HG02759 (cell line): ENCODE results near the gene PRKD1.

Experiments used
- ATAC-seq: cut with Tn5 transposase; IDR thresholded peaks from one replicate; pipeline ENCODE4 v1.9.1; 2021; ENCODE audit warnings: mild to moderate bottlenecking, moderate library complexity; ENCODE audit not compliant: unreplicated experiment

PRKD1 gene

GRCh38 chr14:29687071-29687765 lies 240.4 kb downstream of the PRKD1 start:
- no peak for ATAC-seq

- no peak for ATAC-seq
Measured at GRCh38 chr14:29684926-29685325, 242.7 kb downstream of the PRKD1 start.

GRCh38 chr14:29682789-29683188 lies 244.9 kb downstream of the PRKD1 start:
- no peak for ATAC-seq

- ATAC-seq, result no peak
Measured at GRCh38 chr14:29681316-29681715, 246.3 kb downstream of the PRKD1 start.

- ATAC-seq, result no peak
Measured at GRCh38 chr14:29674566-29675285, 252.9 kb downstream of the PRKD1 start.

- ATAC-seq, result no peak
Measured at GRCh38 chr14:29672831-29673230, 254.8 kb downstream of the PRKD1 start.

DNA sequence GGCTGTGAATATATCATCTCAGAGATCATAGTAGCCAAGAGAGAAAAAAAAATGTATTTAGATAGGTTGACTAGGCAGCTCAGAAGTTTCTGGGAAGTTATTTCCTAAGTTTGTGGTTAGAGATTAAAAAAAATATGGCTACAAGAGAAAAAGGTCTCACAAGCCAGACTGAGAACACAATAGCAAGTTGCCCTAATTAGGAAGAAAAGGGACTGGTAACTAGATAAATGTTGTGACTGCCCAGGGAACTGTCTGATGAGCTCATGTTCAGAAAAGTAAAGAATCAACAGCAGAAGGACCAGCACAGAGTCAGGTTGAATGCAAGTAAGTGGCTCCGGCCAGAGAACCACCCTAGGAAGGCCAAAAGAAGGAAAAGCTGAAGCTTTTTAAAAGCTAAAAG lies 256.6 kb downstream of the PRKD1 start:
- ATAC-seq, result no peak

GRCh38 chr14:29668201-29668600 lies 259.4 kb downstream of the PRKD1 start:
- no peak for ATAC-seq

GRCh38 chr14:29664515-29664914 lies 263.1 kb downstream of the PRKD1 start:
- no peak for ATAC-seq

DNA sequence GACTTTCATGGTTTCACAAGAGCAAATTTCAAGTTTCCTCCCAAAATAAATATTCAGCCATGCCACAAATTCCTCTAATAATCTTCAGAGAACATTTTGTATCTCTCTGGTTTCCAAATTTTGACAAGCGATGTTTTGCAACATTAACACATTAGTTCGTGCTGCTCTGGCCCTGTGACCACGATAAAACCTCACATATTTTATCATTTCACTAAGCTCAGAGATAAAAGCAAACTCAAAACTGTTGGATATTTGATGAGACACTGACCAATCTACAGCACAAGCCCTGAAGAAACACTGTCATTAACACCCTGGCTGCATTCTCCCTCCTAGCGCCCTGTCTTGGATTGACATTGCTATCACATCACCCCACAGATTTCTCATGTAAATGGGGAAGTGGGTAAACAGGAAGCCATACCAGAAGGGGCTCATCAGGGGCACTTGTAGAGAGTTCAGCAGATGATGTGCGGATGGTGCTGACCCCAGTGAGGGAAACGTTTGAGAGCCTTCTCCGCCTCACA lies 264.3 kb downstream of the PRKD1 start:
- ATAC-seq, result no peak

GRCh38 chr14:29654901-29655550 lies 272.6 kb downstream of the PRKD1 start:
- no peak for ATAC-seq

DNA sequence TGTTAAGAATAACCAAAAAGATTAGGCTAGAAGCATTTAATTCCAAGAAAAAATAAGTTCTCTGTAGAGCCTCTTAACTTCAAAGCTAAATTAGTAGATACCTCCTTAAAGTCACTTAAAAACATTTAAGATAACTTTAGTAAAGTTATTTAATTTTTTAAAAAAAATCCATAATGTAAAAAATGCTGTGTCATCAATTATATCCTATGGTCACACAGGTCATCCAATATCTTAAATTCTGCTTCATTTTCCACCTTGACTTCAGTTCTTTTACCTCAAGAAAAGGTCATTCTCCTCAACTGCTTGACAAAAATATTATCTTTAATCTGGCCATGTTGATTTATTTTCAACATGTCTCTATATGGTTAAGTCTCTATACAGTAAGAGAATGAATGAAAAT lies 274.3 kb downstream of the PRKD1 start:
- no peak for ATAC-seq

DNA sequence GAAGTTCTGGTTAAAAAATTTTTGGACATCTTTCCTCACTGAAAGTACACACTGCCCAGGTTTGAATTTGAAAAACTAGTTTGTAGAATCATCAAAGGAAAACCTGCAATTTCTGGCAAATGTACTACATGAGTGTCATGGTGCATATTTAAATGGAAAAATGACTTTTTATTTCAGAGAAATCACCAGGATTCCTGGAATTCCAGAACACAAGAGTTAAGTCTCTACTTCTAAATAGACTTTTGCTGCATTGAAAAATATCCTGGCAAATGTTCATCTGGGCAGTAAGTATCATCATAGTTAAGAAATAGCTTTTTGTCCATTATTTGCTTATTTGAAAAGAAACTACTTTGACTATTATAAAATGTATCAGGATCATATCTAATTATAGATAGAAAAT lies 275.1 kb downstream of the PRKD1 start:
- ATAC-seq, result no peak

GRCh38 chr14:29650554-29651269 lies 276.9 kb downstream of the PRKD1 start:
- ATAC-seq, result no peak

DNA sequence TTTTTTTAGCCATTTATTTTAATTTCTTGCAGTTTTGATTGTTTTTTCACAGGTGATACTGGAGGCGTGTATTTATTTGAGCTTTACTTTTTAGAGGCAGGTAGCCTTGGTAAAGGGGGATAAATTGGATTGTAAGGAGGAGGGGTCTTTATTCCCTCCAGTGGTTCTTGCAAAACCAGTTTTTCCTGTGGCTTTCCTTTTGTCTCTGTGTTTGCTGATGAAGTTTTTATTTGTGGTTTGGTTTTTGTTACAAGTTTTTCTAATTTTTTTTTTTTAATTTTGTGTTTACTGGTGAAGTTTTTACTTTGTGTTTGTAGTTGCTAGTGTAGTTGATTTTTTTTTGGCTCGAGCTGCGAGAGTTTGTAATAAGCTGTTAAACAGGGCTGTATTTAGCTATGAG lies 278.5 kb downstream of the PRKD1 start:
- ATAC-seq, result no peak

DNA sequence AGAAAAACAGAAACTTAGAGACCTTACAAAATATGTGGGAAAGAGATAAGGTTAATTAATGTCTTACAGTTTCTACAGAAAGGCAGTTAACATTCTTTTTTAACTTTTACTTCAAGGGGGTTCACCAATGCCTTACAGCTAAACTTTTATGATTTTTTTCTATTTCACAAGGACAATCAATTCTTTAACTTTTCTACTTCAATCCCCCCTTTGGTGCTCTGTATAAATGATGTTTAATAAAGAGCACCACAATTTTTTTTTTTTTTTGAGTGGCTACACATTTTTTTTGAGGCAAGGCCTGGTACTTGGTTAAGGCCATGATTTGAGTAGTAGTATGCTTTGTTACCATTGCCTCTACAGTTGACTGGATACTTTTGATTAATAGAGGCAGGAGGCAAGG lies 279.6 kb downstream of the PRKD1 start:
- ATAC-seq, result no peak

DNA sequence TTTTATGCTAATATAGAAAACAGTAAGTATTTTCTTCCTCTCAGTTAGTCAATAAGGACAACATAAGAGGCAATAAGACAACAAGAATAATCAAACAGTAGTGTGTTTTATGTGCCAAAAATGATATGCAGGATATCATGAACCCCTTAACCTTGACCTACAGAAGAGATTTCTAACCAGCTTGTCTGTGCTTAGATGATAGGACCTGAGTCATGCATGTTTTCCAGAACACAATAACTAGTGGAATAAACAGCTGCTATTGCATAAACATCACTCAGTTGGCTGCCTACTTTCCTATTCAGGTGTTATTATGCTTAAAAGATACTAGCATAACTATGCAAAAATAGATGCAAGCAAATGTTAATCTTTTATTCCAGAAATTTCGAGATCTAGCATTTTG lies 282.5 kb downstream of the PRKD1 start:
- ATAC-seq, result no peak

DNA sequence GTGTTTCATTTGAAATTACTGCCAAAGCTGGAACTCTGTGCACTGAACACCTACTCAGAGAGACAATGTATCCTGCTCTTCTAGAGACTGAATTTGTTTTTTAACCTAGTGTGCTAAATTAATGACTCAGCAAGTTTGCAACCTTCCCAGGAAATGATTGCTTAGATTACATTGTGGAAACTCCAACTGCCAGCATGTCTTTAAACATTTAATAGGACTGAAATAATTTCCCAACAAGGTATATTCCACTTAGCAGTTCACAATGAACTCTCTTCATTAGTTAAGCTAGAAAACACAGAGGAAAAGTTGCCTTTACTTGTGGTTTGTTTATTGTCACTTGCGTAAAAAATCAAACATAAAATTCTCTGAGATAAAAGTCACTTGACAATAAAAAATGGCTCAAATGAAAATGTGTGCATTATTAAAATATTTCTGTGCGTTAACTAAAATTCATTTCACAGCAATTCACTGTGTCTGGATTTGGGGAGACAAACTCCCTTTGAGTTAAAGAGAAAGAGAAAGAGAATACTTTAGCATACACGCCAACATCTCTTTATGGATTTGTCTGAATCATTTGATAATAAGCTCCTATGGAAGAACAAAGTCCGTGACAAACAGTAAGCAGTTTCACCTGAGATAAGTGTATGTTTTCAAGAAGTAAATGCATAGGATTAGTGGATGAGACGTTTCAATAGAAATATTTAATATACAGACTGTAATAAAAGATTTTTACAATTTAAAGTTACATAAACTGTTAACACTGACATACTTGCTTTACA lies 284.0 kb downstream of the PRKD1 start:
- ATAC-seq, result no peak

- no peak for ATAC-seq
Measured at GRCh38 chr14:29637411-29637810, 290.2 kb downstream of the PRKD1 start.

DNA sequence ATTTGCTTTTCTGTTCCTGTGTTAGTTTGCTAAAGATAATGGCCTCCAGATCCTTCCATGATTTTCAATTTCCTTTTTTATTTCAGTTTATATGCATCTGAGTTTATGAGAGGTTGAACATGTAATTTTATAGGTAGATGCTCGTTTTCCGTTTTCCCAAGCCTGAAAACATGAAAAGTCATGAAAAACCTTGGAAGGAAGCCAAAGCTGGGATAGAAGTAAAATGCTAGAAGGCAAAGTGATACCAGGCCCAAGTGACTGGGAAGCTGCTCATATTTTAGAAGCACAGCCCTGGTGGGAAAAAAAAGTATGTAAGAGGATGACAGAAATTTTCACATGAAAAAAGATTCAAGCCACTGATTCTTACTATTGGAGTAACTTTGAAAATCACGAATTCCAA lies 290.8 kb downstream of the PRKD1 start:
- no peak for ATAC-seq
